GM20431 (cell line): ENCODE data around the gene BBLN.
"Not testable (repeated sequence)": the region's sequence is repeated elsewhere in the genome, so short reads cannot be mapped to it uniquely, and the experiment has no call there.

Source experiments
- in situ Hi-C: fragments of 300-500 bp; cut with MseI, MboI; formaldehyde crosslinking; loops from one replicate; pipeline ENCODE4 v1.15.0; 2020; ENCODE audit warnings: low sequenced_read_pairs; ENCODE audit not compliant: unreplicated experiment

Gene BBLN

DNA sequence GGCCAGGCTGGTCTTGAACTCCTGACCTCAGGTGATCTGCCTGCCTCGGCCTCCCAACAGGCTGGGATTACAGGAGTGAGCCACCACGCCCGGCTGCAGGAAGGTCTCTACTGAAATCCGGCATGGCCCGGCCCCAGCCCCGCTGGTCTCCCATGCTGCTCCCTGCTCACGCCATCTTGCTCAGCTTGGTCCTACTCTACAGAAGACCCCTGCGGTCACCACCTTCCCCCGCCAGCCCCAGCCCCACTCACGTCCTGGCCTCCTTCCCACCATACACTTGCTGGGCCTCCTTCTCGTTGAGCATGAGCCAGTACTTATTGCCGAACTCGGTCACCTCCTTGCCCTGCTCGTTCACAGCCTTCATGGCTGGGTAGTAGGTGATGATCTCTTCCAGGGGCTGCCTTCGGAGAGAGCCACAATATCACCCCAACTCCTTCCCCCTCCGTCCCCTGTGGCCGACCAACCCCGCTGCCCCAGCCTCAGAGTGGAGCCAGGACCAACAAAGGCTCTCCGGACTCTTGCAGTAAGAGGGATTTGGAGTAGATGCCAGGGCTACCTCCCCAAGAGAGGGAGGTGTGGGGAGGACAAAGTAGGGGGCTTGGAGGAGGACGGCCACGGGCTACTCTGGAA lies 36.5 kb upstream of the BBLN start:
- in situ Hi-C loops = no loop called here

DNA sequence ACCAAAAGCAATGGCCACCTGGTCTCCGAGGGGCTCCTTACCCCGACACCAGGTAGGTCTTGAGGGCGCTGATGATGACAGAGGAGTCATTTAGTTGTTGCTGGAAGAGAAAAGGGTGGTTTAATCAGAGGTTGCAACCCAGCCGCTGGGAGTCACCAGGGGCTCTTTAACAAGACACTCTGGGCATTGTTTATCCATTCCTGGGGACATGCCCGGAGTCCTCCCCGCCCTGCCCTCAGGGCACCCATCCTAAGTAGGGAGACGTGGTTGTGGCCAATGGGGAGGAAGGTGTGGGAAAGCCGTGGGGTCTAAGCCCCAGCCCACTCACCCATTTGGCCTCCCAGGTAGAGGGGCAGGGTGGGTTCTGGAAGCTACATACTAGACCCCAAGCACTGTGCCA lies 35.6 kb upstream of the BBLN start:
- in situ Hi-C loops = no loop called here

DNA sequence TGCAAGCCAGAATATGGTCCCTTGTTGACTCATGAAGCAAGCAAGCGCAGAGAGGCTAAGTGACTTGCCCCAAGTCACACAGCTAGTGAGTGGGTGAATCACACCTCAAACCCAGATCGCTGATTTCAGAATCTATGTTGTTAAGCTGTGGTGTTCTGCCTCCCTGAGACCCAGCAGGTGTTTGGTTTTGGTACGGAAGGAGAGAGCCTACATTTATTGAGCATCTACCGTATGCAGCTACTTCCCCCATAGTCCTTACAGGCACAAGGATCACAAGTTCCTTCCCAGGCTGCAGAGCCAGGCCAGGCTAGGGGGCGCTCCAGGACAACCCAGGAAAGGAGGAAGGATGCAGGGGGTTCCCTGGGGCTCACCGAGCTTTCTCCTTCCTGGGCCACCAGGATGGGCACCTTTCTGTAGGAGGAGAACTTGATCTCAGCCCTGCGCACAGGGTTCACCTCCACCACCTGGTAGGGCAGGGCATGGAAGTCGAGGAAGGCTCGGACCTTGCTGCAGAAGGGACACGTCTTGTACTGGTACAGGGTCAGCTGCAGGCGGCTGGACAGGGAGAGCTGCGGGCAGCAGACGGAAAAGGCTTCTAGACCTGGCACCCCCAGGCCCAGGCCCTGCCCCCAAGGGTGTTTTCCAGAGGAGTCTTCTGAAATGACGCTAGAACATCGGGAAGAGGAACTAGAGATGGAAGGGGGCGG lies 35.0 kb upstream of the BBLN start:
- in situ Hi-C loops = no loop called here

DNA sequence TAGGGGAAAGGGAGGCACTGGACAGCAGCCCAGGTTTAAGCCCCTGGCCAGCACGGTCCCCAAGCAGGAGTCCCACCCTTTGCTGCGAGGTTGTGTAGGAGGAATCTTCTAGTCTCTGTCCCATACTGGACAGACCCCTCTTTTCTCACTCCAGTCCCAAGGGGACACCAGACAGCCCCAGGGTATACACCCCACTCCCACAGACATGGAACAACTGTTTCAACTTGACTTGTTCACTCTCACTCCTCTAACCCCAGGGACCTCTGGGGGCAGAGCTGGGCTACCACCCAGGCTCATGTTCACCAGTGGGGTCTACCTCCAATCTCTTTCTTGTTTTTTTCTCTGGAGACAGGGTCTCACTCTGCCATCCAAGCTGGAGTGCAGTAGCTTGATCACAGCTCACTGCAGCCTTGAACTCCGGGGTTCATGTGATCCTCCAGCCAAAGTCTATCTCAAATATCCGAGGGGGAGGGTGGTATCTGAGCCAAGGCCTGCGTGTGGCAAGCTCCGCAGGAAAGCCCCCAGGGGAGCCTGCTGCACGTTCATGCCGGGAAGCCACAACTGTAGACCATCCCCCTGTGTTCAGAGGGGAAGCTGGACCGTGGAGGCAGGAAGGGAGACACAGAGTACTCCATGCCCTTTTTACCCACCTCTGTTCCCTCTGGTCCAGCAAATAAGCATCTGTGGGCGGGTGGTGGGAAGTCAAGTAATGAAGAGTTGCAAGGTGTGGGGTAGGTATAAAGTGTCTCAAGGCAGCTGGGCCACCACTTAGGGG lies 34.3 kb upstream of the BBLN start:
- in situ Hi-C loops = no loop called here

DNA sequence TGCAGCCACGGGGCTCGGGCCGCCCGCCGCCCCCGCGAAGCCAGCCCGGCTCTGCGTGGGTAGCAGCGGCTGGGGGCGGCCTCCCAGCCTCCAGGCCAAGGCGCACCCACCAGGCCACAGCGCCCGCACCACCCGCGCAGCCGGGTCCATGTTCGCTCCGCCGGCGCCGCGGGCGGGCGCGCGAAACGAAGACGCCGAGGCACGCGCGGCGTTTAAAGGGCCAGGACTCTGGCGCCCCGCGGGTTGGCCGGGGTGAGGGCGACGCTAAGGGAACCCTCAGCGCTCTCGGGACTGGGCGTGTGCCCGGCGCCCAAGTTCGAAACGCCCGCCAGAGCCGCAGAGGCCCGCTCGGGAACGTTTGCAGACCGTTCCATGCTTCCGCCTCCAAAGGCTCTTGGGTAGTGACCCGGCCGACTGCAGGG lies 32.5 kb upstream of the BBLN start, which contains the start of gene PTGES2:
TSS of gene PTGES2 (minus strand) at position 162 of the 422 bp plus-strand sequence. CDS start at position 150, 12 bp downstream.
- in situ Hi-C loops = no loop called here

DNA sequence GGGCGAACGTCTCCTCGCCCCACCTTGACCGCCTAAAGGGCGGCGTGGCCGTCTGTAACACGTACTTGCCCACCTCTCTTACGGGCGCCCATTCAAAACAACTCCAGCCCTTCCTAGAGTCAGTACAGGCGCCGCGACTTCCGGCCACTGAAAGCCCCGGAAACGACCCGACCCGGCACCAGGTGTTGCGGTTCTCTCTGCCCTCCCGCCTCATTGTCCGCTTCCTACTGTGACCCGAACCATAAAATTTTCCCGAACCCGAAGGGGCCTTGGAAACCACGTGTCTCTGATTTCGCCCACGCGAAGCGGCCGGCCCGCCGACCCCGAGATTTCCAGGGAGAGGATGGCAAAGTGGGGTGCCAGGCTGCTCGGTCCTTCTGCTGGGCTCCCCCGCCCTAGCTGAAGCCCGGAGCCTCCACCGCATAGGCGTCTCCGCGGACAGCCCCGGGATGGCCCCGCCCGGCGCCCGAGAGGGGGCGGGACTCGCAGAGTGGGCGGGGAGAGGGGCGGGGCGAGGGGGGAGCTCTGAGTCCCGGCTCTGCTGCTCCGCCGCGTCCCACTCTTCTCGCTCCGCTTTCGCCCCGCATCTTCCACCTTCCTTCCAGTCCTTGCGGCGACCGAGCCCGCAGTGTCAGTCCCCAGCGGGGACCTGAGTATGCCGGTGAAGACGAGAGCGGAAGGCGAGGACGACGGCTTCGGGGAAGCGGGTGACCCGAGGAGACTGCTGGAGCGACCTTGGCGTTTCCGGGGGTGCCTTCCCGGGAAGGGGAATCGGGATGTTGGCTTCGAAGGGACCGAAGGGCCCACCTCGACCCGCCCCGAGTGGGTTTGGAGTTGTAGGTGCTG lies 31.9 kb upstream of the BBLN start:
- in situ Hi-C loops = no loop called here

DNA sequence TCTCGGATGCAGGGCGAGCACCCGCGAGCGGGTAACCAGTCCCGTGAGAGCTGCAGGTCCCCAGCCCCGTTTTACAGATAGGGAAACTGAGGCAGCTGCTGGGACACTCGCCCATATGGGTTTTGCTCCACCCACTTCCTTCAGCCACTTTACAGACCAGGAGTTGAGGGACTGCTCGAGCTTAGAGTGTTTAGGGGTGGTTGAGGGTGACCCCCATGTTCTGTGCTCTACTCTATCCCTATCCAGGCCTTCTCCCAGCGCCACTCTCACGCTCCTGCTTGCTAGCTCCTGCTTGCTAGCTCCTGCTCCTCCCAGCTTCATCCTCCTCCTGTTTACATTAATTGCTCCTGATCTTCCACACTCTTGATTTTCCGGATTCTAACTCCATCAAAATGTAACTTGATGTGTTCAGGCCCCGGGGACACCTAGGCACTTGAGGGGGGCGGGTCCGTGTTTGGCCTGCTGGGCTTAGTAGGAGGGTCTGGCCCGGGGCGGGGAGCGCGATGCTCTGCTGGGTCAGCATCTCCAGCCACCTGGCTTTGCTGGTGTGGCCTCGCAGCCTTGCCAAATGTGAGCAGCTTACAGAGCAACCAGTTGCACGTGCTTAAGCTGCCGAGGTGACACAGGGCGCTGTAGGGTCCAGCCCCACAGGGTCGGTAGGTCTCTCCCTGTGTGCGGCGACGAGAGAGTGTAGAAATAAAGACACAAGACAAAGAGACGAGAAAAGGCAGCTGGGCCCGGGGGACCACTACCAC lies 31.1 kb upstream of the BBLN start:
- in situ Hi-C loops = no loop called here

DNA sequence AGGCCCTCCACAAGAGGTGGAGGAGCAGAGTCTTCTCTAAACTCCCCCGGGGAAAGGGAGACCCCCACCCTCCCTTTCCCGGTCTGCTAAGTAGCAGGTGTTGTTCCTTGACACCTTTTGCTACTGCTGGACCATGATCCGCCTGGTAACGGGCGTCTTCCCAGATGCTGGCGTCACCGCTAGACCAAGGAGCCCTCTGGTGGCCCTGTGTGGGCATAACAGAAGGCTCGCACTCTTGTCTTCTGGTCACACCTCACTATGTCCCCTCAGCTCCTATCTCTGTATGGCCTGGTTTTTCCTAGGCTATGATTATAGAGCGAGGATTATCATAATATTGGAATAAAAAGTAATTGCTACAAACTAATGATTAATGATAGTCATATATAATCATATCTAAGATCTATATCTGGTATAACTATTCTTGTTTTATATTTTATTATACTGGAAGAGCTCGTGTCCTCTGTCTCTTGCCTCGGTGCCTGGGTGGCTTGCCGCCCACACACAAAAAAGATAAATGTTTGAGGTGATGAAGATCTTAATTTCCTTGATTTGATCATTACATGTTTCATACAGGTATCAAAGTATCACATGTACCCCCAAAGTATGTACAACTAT lies 30.0 kb upstream of the BBLN start:
- in situ Hi-C loops = not testable (repeated sequence)

DNA sequence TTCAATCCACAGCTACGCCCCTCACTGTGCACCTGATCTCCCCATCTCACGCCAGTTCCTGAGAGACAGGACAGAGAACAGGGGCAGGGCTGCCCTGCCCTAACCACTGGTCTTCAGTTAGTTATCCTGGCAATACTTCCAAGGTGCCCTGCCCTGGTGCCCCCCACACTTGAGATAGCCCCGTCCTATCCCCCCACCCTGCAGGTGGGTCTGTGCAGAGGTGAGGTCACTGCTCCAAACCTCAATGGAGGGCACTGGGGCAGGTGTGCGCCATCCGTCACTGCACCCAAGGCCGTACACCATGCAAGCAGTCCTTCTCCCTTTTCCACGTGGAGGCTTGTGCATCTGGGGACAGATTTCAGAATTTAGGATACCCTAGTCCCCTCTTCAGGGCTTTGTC lies 29.4 kb upstream of the BBLN start:
- in situ Hi-C loops = not testable (repeated sequence)

DNA sequence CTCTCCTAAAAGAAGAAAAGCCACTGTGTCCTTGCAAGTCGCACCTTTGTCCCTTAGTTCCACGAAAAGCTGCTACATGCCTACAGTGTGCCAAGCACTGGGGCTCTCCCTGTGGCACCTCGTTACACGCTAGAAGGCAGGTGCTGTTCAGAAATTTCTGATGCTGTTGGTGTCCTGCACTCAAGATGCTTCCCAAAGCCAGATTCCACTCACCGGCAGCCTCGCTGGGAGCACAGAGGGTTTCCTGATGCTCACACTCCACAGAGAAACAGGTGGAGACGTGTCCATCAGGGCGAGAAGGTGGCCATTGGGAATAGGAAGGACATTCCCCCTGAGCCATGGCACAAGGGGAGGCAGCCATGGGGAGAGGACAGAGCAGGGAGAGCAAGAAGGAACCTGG lies 28.7 kb upstream of the BBLN start:
- in situ Hi-C loops = not testable (repeated sequence)

DNA sequence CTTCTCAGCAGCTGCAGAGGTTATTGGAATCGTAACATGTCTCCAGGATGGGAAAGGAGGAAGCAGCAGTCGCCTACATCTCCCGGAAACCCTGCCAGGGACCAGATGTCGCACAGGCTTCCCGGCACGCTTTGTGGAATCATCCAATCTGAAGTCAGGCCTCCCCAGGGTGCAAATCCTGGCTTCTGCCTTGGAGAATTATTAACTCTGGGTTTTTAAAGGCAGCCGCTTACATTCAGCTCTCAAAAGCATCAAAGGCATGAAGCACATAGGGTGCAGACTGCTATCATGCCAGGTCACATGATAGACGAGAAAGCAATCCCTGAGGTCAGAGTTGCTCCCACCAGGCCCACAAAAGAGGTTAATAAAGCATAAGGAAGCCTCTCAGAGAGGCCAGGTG lies 27.9 kb upstream of the BBLN start:
- in situ Hi-C loops = not testable (repeated sequence)

DNA sequence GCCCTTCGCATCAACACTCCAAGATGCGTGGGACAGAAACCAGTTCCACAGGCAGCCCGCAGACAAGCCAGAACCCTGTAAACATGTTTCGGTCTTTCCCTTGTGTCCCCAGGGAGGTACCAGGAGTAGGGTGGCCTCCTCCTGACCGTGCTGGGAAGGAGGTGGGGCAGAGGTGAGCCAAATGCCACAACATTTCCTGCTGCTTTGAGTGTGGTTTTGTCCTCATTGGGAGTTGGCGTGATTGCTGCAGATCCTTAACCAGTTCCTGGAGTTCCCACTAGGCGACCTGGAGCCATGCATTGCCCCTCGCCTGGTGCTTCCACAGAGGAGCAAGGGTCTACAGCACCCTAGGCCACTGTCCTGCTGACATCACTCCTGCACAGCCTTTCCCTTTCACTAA lies 24.5 kb upstream of the BBLN start:
- in situ Hi-C loops = not testable (repeated sequence)

DNA sequence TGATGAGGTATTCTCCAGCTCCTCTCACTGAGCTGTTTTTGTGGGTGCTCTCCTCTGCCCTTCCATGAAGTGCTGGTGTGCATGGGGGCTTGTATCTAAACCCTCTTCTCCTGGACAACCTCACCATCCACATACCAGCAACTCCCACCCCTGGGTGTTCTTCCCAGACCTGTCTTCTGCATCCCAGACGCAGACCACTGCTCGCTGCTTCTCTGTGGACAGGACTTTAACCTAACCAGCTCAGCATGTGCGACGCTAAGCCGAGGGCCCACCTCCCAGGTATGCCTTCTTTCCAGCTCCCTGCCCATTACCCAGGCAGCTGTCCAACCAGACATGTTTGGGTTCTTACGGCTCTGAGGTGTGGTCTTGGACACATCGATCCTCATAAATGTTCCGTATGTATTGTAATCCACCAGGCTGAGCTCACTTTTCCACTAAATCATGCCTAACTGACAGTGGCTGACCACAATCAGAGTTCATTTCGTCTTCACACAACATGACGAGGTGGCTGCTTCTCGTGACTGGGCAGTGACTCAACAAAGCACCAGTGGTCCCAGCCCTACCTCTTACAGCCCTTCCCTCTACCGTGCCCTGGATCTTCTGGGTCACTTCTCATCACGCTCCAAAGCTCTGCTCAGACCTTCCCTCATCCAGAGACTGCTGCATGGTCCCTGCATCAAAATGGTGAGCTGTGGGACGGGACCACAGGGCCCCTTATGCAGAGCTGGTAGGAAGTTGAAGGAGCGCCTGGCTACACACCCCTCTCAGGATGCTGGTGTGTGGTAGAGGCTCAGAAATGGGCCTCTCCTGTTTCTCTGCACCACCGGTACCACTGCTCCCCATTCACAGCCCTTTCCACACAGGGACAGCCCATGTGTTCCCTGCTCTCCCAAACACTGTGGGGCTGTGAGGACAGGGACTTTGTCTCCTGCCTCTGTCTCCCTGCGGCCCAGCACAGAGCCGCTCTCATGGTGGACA lies 23.0 kb upstream of the BBLN start:
- in situ Hi-C loops = no loop called here

DNA sequence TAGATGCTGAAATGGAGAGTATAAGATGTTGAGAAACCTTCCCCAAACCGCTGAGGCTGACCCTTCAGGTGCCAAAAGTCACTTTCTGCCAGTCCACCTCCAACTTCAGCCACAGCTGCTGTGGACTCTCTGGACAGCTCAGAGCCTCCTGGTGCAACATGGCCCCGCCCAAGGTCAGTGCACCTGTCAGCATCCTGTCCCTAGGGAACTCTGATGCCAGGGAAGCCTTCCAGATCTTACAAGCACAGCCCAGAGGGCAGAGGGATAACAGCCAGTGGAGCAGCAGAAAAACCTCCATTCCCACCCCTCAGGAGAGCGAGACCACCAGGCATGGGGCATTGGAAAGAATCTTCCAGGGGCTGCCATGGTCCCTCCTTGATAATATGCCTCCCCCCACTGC lies 22.1 kb upstream of the BBLN start:
- in situ Hi-C loops = no loop called here

DNA sequence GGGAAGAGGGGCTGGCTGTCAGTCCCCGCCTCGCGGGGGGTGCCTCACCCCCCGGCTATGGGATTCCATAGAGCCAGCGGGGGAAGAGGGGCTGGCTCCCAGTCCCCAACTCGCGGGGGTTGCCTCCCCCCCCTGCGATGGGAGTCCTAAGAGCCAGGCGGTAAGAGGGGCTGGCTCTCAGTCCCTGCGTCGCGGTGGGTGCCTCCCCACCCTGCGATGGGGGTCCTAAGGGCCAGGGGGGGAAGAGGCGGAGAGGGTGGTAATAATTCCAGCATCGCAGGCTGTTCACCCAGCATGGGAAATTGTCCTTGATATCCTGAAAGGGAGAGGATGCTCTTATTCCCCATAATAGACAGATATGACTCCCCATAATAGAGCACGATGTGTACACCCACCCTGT lies 20.4 kb upstream of the BBLN start:
- in situ Hi-C loops = no loop called here

DNA sequence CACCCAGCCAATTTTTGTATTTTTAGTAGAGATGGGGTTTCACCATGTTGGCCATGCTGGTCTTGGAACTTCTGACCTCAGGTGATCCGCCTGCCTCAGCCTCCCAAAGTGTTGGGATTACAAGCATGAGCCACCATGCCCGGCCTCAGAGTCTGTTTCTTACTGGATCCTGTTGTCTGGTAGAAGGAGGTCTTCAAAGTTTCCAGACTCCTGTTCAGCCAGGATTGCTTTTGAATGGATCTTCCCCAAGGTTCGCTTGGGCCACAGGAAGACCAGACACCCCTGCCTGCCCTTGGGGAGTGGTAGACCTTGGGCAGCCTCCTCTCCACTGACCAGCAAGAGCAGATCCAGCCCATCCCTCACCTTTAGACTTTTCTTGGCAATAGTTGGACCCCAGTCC lies 18.5 kb upstream of the BBLN start:
- in situ Hi-C loops = no loop called here

DNA sequence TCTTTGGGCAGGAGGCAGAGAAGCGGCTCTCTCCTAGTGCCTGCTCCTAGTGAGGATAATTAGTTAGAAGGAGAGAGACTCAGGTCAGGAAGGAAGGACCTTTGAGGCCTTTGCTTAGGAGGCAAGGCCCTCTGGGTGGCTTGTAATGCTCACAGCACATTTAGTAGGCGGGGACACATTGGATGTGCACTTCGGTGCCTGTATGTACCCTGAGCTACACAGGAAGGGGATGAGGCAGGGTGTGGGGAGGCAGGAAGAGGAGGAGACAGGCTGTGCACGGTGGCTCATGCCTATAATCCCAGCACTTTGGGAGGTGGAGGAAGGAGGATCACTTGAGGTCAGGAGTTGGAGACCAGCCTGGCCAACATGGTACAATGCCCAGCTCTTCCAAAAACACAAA lies 18.0 kb upstream of the BBLN start:
- in situ Hi-C loops = no loop called here

DNA sequence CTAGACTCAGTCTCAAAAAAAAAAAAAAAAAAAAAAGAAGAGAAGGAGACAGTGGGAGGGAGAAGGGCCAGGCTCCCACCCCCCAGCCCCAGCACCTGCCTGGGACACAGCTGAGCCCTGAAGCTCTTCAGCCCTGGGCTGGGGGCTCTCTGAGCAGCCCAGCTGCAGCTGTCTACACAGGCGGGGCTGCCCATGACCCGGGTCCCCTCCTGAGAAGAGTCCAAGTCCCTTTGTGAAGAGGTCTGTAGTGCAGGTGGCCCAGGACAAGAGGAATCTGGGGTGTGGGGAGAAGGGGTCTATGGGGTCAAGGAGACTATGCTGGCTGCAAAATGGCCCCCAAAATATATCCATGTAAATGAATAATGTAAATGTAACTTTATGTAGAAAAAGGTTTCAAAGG lies 17.5 kb upstream of the BBLN start:
- in situ Hi-C loops = no loop called here
